GM19193 (cell line): ENCODE measurements around the gene C2orf15.

Source experiments
- POLR2A ChIP-seq: IDR thresholded peaks from 4 replicates; pipeline ENCODE4 v1.6.1; 2011; ENCODE audit not compliant: insufficient read depth, insufficient read length; ENCODE audit errors: extremely low read depth

Gene C2orf15

DNA sequence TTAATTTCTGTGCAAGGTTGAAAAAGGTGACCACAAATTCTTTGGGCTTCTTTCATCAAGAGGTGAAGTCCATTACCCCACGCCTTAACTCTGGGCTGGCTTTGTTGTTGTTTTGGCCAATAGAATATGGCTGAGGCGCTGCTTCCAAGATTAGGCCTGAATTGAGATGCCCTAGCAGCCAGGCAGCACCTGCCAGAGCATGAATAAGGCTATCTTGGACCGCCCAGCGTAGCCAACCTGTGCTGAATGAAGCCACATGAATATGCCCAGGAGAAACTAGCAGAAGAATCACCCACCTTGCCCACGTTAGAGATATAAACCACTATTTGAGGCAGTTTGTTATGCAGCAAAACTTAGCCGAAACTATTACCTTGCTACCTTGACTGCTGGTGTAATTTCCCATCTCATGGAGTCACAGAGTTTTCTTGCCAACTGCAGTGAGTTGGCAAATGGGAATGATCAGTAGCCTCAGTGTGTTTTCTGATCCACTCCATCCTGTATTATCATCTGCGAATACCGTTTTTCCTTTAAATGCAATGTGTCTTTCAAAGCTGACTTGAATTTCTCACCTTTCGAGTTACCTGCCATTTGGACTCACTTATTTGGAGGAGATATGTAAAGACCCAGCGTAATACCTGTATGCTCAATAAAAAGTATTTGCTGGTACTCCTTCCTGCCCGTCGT is 12.6 kb downstream of the C2orf15 start:
- TF ChIP-seq POLR2A = no peak

DNA sequence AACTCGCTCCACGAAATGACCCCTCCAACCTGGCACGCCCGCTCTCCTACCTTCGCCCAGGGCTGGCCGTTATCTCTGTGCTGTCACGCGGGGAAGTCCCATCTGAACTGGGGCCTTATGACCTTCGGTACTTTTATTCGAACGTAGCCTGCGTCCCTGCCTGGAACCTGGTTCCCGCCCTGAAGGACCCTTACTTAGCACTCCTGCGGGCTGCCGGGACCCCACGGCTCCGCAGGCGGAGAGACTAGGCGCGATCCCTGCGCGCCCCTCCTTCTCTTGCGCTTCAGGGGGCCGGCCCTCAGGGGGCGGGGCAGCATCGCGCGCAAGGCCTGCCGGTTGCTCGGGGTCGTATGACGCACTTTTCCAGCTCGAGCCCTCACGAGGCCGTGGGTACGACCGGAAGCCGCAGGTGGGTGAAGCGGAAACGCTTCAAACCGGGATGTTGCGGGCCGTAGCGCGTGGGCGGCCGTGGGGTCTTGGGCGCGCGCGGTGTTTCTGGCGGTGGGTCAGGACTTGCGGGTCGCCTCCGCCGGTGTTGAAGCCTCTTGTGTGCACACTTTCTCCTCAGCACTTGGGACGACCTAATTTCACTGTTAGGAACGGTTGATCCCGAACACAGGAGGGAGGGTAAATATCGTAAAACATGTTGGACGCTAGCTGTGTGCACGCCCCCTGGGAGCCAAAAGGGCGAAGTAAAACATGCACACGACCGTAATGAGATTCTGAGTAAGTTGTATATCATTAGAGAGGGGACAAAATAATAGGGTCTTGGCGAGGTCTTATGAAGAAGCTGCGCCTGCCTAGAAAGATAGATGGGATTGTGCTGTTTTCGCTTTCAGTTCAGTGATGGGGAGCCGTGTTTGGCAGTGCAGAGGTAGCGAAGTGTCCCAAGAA is 13.4 kb downstream of the C2orf15 start, which contains the start of the genes LIPT1 and TSGA10:
LIPT1 (plus strand) TSS at position 325 of the 894 bp plus-strand sequence. CDS start 6,991 bp downstream, outside the sequence.
TSGA10 (minus strand) TSS at position 300 of the 894 bp plus-strand sequence. CDS start 45,503 bp downstream, outside the sequence.
- TF ChIP-seq POLR2A = peak; percentile 90

DNA sequence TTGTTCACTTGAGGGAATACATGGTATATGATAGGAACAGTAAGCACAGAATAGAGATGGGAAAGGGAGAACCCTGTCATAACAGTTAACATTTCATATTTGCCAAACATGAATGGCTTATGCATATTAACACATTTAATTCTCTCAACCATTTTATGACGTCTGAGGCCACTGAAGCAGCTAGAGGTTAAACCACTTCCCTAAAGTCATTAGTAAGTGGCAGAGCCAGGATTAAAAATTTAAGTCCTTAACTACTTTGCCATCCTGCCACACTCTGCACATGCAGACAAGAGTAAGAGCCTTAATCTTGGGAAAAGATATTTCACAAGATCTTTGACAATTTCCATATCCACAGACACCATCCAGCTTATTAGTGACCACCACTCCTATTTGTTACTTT is 15.4 kb downstream of the C2orf15 start:
- TF ChIP-seq POLR2A = no peak

DNA sequence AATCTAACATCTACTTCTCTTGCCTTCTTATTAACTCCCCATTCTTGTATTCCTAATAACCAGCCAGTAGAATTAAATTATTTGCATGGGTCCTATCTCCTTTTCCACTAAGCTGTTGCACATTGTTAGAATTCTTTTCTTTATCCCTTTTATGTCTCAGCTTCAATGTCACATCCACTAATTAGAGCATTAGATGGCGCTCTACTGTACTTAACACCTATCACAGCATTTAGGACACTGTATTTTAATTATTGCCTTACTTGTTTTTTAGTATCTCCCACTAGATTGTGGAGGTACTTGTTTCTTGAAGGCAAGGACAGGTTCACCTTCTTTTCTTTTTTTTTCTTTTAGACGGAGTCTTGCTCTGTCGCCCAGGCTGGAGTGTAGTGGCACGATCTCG is 17.1 kb downstream of the C2orf15 start:
- no peak for TF ChIP-seq POLR2A

DNA sequence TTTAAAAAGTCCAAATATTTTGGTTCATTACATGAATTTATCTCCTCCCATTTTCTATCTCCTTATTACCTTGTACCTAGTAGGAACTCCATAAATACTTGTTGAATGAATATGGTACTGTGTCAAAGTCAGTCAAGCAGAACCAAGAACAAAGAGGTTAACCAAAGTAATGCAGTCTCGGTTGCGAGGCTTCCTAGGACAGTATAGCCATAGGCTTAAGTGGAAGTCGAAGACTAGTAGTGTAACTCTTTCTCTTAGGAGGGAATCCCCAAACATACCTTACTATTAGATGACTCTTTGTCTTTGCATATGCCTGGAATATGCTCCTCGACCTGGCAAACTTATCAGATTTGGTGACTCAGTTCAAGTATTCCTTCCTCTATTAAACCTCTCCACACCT is 18.1 kb downstream of the C2orf15 start:
- TF ChIP-seq POLR2A = no peak

DNA sequence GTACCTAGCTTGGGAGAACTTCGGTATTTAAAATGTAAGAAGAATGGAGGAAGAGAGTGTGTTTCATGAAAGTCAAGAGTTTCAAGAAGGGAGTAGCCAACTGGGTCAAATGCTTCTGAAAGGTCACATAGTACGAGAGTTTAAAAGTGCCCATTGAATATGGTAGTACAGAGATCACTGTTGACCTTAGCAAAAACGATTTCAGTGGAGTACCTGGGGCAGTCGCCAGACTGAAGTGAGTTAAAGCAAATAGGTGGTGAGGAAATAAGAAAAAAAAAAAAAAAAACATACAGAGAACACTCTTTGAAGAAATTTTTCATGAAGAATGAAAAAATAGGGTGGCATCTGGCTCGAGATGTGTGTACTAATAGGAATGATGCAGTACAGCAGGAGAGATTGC is 24.7 kb downstream of the C2orf15 start:
- no peak for TF ChIP-seq POLR2A

DNA sequence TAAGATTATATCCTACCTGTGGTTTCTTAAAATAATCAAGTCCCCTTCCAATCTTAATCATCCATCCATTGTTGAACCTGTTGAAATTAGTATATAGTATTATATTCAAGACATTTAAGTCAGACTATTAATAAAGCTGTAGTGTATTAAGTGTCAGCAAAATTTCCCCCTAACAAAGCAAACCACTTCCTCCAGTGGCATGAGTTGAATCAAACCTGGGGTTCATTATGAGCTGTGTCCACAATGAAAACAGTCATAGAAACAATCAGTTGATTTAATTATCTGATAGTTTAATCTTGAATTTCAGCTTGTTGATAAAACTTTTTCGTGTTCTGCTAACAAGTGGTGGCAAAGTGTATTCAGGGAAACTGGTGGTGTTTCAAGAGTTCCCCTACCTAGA is 28.0 kb downstream of the C2orf15 start:
- no peak for TF ChIP-seq POLR2A

DNA sequence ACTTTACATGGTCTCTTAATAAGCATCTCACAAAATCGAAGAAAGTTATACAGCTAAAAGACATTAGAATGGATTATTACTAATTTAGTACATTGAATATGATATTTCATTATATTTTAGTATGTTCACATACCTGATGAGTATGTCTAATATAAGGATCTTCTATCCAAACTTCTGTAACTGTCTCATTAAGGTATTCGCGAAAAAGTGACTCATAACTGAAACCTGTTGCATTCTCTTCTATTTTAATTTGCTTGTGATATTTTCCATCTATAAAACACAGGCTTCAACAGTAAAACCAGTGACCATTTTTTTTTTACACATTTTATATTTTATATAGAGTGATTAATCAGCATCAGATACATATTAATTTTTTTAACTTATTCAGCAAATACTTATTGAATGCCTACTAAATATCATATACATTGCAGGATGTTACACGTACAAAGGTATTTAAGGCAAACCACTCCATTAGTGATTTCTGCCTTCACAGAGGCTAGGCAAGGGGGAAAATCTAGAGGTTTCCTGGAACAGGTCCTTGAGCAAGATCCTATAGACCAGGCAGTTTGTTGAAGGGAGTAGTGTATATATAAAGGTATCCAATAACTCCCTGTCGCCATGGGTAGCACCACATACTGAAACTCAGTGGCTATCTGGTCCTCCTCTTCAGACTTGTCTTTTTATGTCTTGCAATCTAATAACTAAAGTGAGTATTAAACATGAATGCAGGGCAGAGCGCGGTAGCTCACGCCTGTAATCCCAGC is 30.1 kb downstream of the C2orf15 start:
- TF ChIP-seq POLR2A = no peak

DNA sequence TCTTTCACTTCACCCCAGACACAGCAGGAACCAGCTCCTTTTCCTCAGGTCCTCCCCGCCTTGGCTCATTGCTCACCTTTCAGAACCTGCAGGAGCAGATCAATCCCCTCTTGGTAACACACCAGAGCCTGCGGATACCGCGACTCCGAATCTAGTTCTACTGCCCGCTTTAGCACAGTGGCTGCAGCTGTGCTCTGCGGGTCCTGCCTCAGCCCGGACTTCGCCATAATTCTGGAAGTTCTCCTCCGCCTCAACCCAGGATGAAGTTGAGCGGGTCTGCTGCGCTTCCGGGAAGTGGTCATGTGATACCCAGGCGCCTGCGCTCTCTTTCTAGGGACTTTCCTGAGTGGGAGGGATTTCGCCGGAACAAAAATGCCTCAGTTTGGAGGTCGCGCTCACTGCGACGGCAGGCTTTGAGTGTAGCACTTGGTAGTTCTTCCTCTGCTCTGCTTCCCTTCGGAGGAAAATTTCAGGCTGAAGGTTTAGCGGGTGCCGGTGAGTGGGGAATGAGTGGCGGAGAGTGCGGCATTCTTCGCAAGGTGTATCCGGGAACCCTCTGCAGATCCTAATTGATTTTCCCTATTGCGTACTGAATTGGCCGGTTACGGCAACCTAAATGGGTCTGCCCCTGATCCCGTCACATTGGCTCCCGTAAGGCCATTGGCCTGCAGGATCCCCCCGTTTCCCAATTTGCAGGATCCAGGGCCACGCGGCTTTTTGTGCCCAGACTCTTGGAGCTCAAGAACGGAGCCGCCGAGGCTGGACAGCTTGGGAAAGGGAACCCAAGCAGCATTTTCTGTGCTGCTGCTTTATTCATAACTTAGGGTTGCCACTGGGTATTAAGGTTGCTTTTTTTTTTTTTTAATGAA is 39.5 kb downstream of the C2orf15 start, which contains the start of the genes MITD1 and MRPL30:
MITD1 (minus strand) TSS at position 304 of the 869 bp plus-strand sequence; CDS start at position 227, 77 bp downstream.
MRPL30 (plus strand) TSS at position 430 of the 869 bp plus-strand sequence. CDS start 5,020 bp downstream, outside the sequence.
- peak; percentile 91 for TF ChIP-seq POLR2A

DNA sequence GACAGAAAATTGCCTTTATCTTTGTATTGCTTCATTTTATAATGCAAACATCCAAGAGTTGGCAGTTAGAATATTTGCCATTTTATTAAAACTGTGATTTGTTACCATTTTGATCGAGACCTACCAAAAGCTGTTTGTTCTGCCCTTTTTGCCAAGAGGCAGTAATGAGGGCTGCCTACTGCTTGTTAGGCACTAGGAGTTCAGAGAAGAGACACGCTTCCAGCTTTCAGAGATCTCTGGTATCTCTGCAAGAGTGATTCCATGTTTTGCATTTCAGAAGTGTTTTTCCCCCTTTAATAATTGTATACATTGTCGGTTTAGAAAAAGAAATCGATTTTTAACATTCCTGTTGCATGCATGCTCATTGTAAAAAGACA is 40.1 kb downstream of the C2orf15 start:
- TF ChIP-seq POLR2A = no peak

DNA sequence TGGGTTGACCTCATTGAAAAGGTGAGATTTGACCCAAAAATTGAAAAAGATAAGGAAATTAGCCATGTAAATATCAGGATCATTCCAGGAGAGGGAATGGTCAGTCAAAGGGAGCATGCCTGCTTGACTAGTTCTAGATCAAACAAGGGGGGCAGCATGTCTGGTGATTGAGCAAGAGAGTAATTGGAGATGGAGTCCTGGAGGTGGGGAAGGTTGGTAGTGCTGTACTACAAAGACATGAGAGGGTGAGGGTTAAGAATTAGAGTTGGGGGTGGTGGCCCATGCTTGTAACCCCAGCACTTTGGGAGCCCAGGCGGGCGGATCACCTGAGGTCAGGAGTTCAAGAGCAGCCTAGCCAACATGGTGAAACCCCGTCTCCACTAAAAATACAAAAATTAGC is 41.5 kb downstream of the C2orf15 start:
- no peak for TF ChIP-seq POLR2A

DNA sequence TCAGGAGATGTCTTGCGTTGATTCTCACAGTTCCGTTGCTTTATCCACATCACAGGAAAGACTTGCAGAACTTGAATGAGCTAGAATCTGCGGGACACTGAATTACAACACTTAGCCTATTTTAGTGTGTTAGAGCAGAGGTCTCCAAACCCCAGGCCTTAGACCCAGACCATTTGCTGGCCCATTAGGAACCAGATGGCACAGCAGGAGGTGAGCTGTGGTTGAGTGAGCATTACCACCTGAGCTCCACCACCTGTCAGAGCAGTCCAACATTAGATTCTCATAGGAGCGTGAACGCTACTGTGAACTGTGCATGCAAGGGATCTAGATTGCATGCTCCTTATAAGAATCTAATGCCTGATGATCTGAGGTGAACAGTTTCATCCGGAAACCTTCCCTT is 43.3 kb downstream of the C2orf15 start:
- no peak for TF ChIP-seq POLR2A

DNA sequence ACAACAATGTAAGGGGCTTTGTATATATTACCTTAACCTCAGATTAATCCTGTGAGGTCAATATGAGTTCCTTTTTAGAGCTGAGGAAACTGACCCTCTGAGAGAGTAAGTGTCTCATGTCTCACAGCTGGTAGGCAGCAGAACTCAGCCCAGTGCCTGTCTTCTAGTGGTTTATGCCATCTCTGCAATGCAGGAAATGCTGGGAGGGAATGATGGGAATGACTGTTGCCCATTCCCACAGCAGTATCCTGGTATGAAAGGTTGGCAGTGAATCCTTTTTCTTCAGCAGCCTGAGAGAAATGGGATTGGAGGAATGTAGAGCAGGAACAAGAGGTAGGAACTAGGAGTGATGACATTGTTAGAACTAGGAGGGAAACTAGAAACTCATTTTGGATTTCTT is 45.5 kb downstream of the C2orf15 start:
- TF ChIP-seq POLR2A = no peak

DNA sequence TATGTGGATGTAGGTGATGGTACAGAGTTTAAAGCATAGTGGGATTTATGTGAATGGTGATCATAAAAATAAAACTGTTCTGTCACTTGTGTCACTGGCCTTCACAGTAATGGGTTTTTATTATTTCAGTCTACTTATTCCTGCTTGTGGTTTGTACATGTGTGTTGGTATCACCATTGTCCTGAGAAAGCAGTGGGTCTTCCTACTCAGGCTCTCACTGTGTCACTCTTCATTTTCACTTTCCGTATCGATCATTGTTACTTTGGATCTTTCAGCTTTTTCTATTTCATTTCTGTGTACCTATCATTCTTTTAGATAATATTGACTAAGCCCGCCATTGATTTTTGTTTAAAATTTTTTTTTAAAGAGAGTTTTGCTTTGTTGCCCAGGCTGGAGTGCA is 46.9 kb downstream of the C2orf15 start:
- no peak for TF ChIP-seq POLR2A

DNA sequence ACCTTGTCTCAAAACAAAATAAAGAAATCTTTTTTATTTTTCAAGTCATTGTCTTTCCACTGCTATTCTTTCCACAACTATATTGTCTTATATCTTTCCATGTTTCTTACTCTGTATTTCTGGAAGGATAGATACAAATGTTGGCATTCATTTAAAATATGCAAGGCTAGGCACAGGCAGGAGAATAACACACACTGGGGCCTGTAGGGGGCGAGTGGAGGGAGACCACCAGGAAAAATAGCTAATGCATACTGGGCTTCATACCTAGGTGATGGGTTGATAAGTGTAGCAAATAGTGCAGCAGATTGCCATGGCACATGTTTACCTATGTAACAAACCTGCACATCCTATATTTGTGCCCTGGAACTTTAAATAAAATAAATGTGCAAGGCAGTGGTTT is 49.0 kb downstream of the C2orf15 start:
- TF ChIP-seq POLR2A = no peak
